Neuronal stem cell (in vitro differentiated cells): ENCODE data around the gene PLXNA4.
A peak's percentile ranks its signal among the peaks of the same experiment; 100 is the strongest.

Experiments
- DNase-seq: peaks from one replicate; pipeline ENCODE4 v3.0.0-alpha.2; 2013; ENCODE audit warnings: low spot score
- H2AFZ ChIP-seq: one replicate; pipeline ENCODE4 v1.6.1; 2013; ENCODE audit warnings: mild to moderate bottlenecking, low read length, inconsistent platforms
- H2AK5ac ChIP-seq: 2 replicates; pipeline ENCODE4 v1.6.1; 2013; ENCODE audit warnings: low read depth, mild to moderate bottlenecking, inconsistent platforms, low read length, moderate library complexity, mixed read lengths
- H2BK120ac ChIP-seq: 2 replicates; pipeline ENCODE4 v1.6.1; 2013; ENCODE audit warnings: low read depth, mild to moderate bottlenecking, inconsistent platforms, low read length, moderate library complexity, mixed read lengths
- H2BK12ac ChIP-seq: one replicate; pipeline ENCODE4 v1.6.1; 2013; ENCODE audit warnings: low read length, inconsistent platforms
- H2BK15ac ChIP-seq: 2 replicates; pipeline ENCODE4 v1.6.1; 2013; ENCODE audit warnings: mild to moderate bottlenecking, low read length, inconsistent platforms, mixed read lengths
- H2BK5ac ChIP-seq: one replicate; pipeline ENCODE4 v1.6.1; 2013; ENCODE audit warnings: inconsistent platforms, mild to moderate bottlenecking, low read length, moderate library complexity
- H3K14ac ChIP-seq: one replicate; pipeline ENCODE4 v1.6.1; 2013; ENCODE audit warnings: low read length, inconsistent platforms
- H3K18ac ChIP-seq: 2 replicates; pipeline ENCODE4 v1.6.1; 2013; ENCODE audit warnings: low read length, inconsistent platforms
- H3K23ac ChIP-seq: 2 replicates; pipeline ENCODE4 v1.6.1; 2013; ENCODE audit warnings: low read depth, mild to moderate bottlenecking, mixed read lengths, low read length, inconsistent platforms; ENCODE audit not compliant: poor library complexity
- H3K27ac ChIP-seq: replicated peaks from 3 replicates; pipeline ENCODE4 v1.5.1; 2013; ENCODE audit warnings: low read length, inconsistent platforms
- H3K27me3 ChIP-seq, 3 experiments: 2 replicates each; pipeline ENCODE4 v1.6.1; 2013; ENCODE audit warnings: low read length in 3 of 3, mild to moderate bottlenecking in 2 of 3, inconsistent platforms in 1 of 3, low read depth in 1 of 3, mixed read lengths in 1 of 3, moderate library complexity in 1 of 3; ENCODE audit not compliant: control insufficient read depth in 3 of 3, insufficient read depth in 3 of 3
- H3K36me3 ChIP-seq, 2 donors: replicated peaks in 1 of 2; 2 replicates each; pipeline ENCODE4 v1.6.1; 2013; ENCODE audit warnings: low read length in 2 of 2; ENCODE audit not compliant: control insufficient read depth in 2 of 2, insufficient read depth in 2 of 2
- H3K4ac ChIP-seq: 2 replicates; pipeline ENCODE4 v1.6.1; 2013; ENCODE audit warnings: inconsistent platforms, mild to moderate bottlenecking, low read length, moderate library complexity
- H3K4me1 ChIP-seq, 2 donors: 1 replicate in 1 of 2; 2 replicates in 1 of 2; pipeline ENCODE4 v1.6.1; 2013; ENCODE audit warnings: low read length in 2 of 2, low read depth in 1 of 2; ENCODE audit not compliant: control insufficient read depth in 2 of 2, insufficient read depth in 1 of 2
- H3K4me2 ChIP-seq: one replicate; pipeline ENCODE4 v1.6.1; 2013; ENCODE audit warnings: mild to moderate bottlenecking, low read length, inconsistent platforms; ENCODE audit not compliant: insufficient read depth, poor library complexity, severe bottlenecking
- H3K4me3 ChIP-seq, 2 donors: 2 replicates each; pipeline ENCODE4 v1.5.1; 2013; ENCODE audit warnings: low read length in 2 of 2, mild to moderate bottlenecking in 2 of 2, inconsistent platforms in 1 of 2, moderate library complexity in 1 of 2
- H3K79me1 ChIP-seq: one replicate; pipeline ENCODE4 v1.6.1; 2013; ENCODE audit warnings: low read depth, mild to moderate bottlenecking, inconsistent platforms, low read length, moderate library complexity
- H3K9ac ChIP-seq: one replicate; pipeline ENCODE4 v1.6.1; 2013; ENCODE audit warnings: mild to moderate bottlenecking, low read depth, low read length, inconsistent platforms; ENCODE audit not compliant: poor library complexity
- H3K9me3 ChIP-seq, 2 donors: replicated peaks in 1 of 2; 2 replicates each; pipeline versions ENCODE3 to v1.6.1; 2013; ENCODE audit warnings: low read length in 2 of 2, mild to moderate bottlenecking in 2 of 2, inconsistent platforms in 1 of 2, low read depth in 1 of 2, mixed read lengths in 1 of 2, moderate library complexity in 1 of 2; ENCODE audit not compliant: control insufficient read depth in 2 of 2, insufficient read depth in 1 of 2
- H4K8ac ChIP-seq: one replicate; pipeline ENCODE4 v1.6.1; 2013; ENCODE audit warnings: low read depth, mild to moderate bottlenecking, inconsistent platforms, low read length, moderate library complexity
- H4K91ac ChIP-seq: one replicate; pipeline ENCODE4 v1.6.1; 2013; ENCODE audit warnings: low read length, low read depth, mild to moderate bottlenecking, inconsistent platforms; ENCODE audit not compliant: poor library complexity
- WGBS, 2 donors: extraction: QIAGEN DNeasy Blood & Tissue Kit; methylation state at CpG; one replicate each; pipeline ENCODE4 v1.1.7; 2013; ENCODE audit warnings: missing lambda C conversion rate in 2 of 2, mixed read lengths in 1 of 2; ENCODE audit not compliant: insufficient read length in 2 of 2, insufficient replicate concordance in 1 of 2; ENCODE audit errors: extremely low coverage in 2 of 2; 5-methylcytosine and 5-hydroxymethylcytosine counted together

Gene PLXNA4

GRCh38 chr7:132424277-132424676 lies 152.0 kb downstream of the PLXNA4 start:
- H2BK120ac ChIP-seq = peak overlapping the region; percentile 72
- peak overlapping the region; percentile 58 for H3K18ac ChIP-seq
- H3K4me1 ChIP-seq = peaks cover 0 to 21% of the 10 kb centered on the region in 2 donors
- H2BK5ac ChIP-seq = no peak overlapping the region
- H2AFZ ChIP-seq = no peak overlapping the region
- no peak overlapping the region for H3K4me2 ChIP-seq
- no peak overlapping the region for H4K91ac ChIP-seq
- no peaks in the 10 kb centered on the region for H3K36me3 ChIP-seq
- H4K8ac ChIP-seq = no peak overlapping the region
- H3K9ac ChIP-seq = no peak overlapping the region
- no peak overlapping the region for H3K4me3 ChIP-seq
- H3K23ac ChIP-seq = no peak overlapping the region
- WGBS, 2 donors = no CpG with 5 or more reads among the region's 2 CpGs
- no peak overlapping the region for H3K27ac ChIP-seq
- no peaks in the 10 kb centered on the region for H3K79me1 ChIP-seq
- no peak overlapping the region for H3K14ac ChIP-seq
- peak overlapping the region; percentile 61 for H2BK15ac ChIP-seq
- H3K27me3 ChIP-seq = no peaks in the 10 kb centered on the region
- H3K9me3 ChIP-seq = no peaks in the 10 kb centered on the region
- no peak overlapping the region for H3K4ac ChIP-seq
- DNase-seq = no peak
- H2AK5ac ChIP-seq = no peak overlapping the region
- no peak overlapping the region for H2BK12ac ChIP-seq

- Histone ChIP-seq H4K8ac (no peak overlapping the region), H3K4me3 (no peak overlapping the region), H3K27ac (no peak overlapping the region), H3K23ac (no peak overlapping the region), H2BK12ac (no peak overlapping the region), H3K14ac (no peak overlapping the region), H2BK120ac (peak overlapping the region; percentile 72), H2AK5ac (peak overlapping the region; percentile 1), H4K91ac (no peak overlapping the region), H3K4me1 (peaks cover 0 to 22% of the 10 kb centered on the region in 2 donors), H3K36me3 (no peaks in the 10 kb centered on the region), H2BK5ac (no peak overlapping the region), H2BK15ac (peak overlapping the region; percentile 61), H3K4me2 (no peak overlapping the region), H3K9ac (peak overlapping the region; percentile 9), H3K79me1 (no peaks in the 10 kb centered on the region), H2AFZ (no peak overlapping the region), H3K9me3 (no peaks in the 10 kb centered on the region), H3K18ac (peak overlapping the region; percentile 45), H3K4ac (peak overlapping the region; percentile 7), H3K27me3 (no peaks in the 10 kb centered on the region)
- no CpG with 5 or more reads among the region's 10 CpGs for WGBS, 2 donors
- no peak for DNase-seq
Measured at GRCh38 chr7:132423594-132424200, 152.6 kb downstream of the PLXNA4 start.

DNA sequence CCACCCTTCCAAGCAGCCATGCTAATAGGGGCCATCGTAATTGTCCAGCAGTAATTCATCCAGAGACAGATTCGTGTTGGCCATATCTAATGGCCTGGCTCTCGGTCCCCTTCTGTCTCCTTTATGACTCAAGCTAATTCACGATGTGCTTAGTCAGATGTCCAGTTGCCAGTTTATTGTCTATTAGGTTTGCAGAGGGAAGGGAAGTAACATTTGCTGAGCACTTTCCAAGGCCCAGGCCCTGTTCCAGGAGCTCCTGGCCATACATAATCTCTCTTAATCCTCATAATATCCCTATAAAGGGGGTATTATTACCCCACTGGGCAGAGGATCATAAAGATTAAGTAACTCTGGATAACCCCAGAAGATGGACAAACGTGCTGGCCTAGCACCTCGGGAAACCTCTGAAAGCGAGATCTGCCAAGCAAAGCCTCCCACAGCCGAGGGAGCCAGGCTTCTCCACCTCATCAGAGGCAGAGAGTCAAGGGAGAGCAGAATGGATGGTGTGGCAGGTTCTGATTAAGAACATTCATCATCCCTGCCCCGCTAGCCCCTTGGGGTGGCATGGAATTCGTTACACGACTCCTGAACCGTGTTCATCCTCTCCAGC lies 153.7 kb downstream of the PLXNA4 start:
- Histone ChIP-seq H3K4me3 (no peak overlapping the region), H3K4me1 (peaks cover 0 to 24% of the 10 kb centered on the region in 2 donors), H2AK5ac (peak overlapping the region; percentile 64), H3K18ac (peak overlapping the region; percentile 74), H4K8ac (no peak overlapping the region), H2BK120ac (no peak overlapping the region), H2BK15ac (no peak overlapping the region), H3K27me3 (no peaks in the 10 kb centered on the region), H3K27ac (no peak overlapping the region), H3K4me2 (no peak overlapping the region), H3K23ac (no peak overlapping the region), H3K36me3 (no peaks in the 10 kb centered on the region), H4K91ac (no peak overlapping the region), H3K79me1 (no peaks in the 10 kb centered on the region), H3K9me3 (no peaks in the 10 kb centered on the region), H3K9ac (no peak overlapping the region), H3K14ac (no peak overlapping the region), H3K4ac (no peak overlapping the region), H2AFZ (no peak overlapping the region), H2BK12ac (no peak overlapping the region), H2BK5ac (no peak overlapping the region)
- no CpG with 5 or more reads among the region's 12 CpGs for WGBS, 2 donors
- no peak for DNase-seq

DNA sequence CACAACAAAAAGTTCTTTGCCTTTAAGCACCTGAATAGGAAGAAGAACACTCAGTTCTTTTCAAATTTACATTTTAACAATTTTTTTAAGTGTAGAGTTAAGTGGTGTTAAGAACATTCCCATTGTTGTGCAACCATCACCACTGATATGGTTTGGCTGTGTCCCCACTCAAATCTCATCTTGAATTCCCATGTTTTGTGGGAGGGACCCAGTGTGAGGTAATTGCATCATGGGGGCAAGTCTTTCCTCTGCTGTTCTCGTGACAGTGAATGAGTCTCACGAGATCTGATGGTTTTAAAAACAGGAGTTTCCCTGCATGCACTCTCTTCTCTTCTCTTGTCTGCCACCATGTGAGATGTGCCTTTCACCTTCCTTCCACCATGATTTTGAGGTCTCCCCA lies 155.7 kb downstream of the PLXNA4 start:
- H3K14ac ChIP-seq = no peak overlapping the region
- H3K4me1 ChIP-seq = peaks cover 0 to 20% of the 10 kb centered on the region in 2 donors
- DNase-seq = no peak
- H3K18ac ChIP-seq = no peak overlapping the region
- no peak overlapping the region for H4K8ac ChIP-seq
- no peaks in the 10 kb centered on the region for H3K36me3 ChIP-seq
- H3K27me3 ChIP-seq = no peaks in the 10 kb centered on the region
- no peak overlapping the region for H2BK12ac ChIP-seq
- no peak overlapping the region for H3K4me3 ChIP-seq
- H2BK15ac ChIP-seq = no peak overlapping the region
- no peak overlapping the region for H3K9ac ChIP-seq
- no peak overlapping the region for H3K4ac ChIP-seq
- no CpG with 5 or more reads among the region's 2 CpGs for WGBS, 2 donors
- no peak overlapping the region for H2BK120ac ChIP-seq
- H2BK5ac ChIP-seq = no peak overlapping the region
- H3K79me1 ChIP-seq = no peaks in the 10 kb centered on the region
- no peak overlapping the region for H4K91ac ChIP-seq
- no peak overlapping the region for H3K4me2 ChIP-seq
- H3K23ac ChIP-seq = no peak overlapping the region
- H3K27ac ChIP-seq = no peak overlapping the region
- no peak overlapping the region for H2AFZ ChIP-seq
- H3K9me3 ChIP-seq = no peaks in the 10 kb centered on the region
- no peak overlapping the region for H2AK5ac ChIP-seq
